Stomach smooth muscle (tissue), 2 donors: ENCODE measurements around the gene ATP8B4.
"Not testable (repeated sequence)": the region's sequence is repeated elsewhere in the genome, so short reads cannot be mapped to it uniquely, and the experiment has no call there.

Experiments
- H3K27ac ChIP-seq: one replicate; pipeline ENCODE4 v1.7.0; 2013; ENCODE audit warnings: mild to moderate bottlenecking, low read length, inconsistent platforms
- H3K27me3 ChIP-seq, 2 donors: one replicate each; pipeline ENCODE4 v1.7.0; 2013; ENCODE audit warnings: low read length in 2 of 2; ENCODE audit not compliant: insufficient read depth in 2 of 2, control insufficient read depth in 1 of 2
- H3K36me3 ChIP-seq, 2 donors: one replicate each; pipeline ENCODE4 v1.7.0; 2013; ENCODE audit warnings: low read length in 2 of 2; ENCODE audit not compliant: control insufficient read depth in 2 of 2, insufficient read depth in 2 of 2
- H3K4me1 ChIP-seq: one replicate; pipeline ENCODE4 v1.7.0; 2013; ENCODE audit warnings: low read length; ENCODE audit not compliant: control insufficient read depth, insufficient read depth
- H3K4me3 ChIP-seq, 2 donors: one replicate each; pipeline ENCODE4 v1.7.0; 2013; ENCODE audit warnings: low read length in 2 of 2
- H3K9ac ChIP-seq, 2 donors: one replicate each; pipeline ENCODE4 v1.7.0; 2013; ENCODE audit warnings: low read length in 2 of 2, mild to moderate bottlenecking in 1 of 2
- H3K9me3 ChIP-seq, 2 donors: one replicate each; pipeline ENCODE4 v1.7.0; 2013; ENCODE audit warnings: low read length in 2 of 2; ENCODE audit not compliant: control insufficient read depth in 2 of 2
- donor health status: healthy.
- donor health status: Pancreatic carcinoma.

ATP8B4 gene

DNA sequence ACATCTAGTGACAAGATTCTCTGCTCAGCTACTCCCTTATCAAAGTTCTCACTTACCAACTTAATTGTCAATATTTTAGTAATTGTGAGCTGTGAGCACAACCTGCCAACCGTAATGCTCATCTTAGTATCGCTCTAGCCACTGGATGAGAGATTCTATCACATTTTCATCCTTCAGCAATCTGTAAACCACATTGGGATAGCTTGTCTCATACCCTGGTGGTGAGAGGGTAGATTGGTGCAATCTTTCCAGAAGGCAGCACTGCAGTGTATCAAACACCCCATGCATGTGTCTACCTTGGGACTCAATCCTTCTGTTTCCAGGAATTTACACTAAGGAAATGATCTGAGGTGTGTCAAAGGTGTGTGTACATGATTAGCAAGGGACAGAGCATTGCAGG is 18.9 kb upstream of the ATP8B4 start:
- no peaks in the 10 kb centered on the region for H3K9me3 ChIP-seq
- H3K4me3 ChIP-seq: no peak overlapping the region
- H3K27ac ChIP-seq: no peak overlapping the region
- H3K27me3 ChIP-seq: no peaks in the 10 kb centered on the region
- peaks cover 4% of the 10 kb centered on the region for H3K4me1 ChIP-seq
- no peaks in the 10 kb centered on the region for H3K36me3 ChIP-seq
- H3K9ac ChIP-seq: no peak overlapping the region

DNA sequence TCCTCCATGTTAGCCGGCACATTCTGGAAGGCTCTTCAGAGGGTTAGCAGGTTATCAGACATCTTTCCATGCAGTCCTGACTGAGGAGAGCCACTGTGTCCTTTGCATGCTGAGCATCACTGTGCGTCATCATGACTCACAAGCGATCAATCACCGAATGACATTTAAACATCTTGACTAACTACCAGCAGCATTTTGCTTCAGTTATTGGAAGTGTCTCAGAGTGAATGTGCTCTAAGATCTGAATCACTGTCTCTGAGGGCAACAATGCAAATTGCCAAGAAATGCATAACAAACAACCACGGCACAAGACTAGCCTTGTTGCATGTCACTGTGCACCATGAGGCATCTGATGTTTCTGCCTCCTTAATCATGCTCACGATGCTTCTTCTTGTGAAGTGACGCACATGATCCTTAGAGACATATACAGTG is 18.3 kb upstream of the ATP8B4 start:
- no peak overlapping the region for H3K27ac ChIP-seq
- H3K36me3 ChIP-seq: no peaks in the 10 kb centered on the region
- peaks cover 4% of the 10 kb centered on the region for H3K4me1 ChIP-seq
- no peaks in the 10 kb centered on the region for H3K9me3 ChIP-seq
- no peaks in the 10 kb centered on the region for H3K27me3 ChIP-seq
- H3K4me3 ChIP-seq: no peak overlapping the region
- no peak overlapping the region for H3K9ac ChIP-seq

DNA sequence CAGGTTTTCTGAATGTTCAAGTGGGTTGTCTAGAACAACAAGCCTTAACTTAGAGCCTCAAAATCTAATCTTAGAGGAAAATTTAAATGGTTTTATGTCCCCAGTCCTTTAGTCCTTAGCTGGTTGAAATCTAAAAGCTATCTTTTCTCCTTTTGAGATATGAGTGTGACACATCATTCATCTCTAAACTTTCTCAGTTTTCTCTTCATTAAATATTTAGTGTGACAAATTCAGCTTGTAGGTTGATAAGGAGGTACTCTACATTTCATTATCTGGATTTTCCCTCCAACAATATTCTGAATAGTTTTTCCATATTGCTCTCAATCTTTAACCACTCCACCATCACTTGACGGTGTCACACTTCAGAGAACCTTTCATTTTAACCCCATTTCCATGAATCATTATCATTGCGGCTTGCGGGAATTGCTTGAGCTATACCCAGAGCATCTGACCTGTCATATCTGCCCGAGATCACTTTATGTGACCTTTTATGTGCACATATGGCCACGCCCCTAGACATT is 16.1 kb upstream of the ATP8B4 start:
- Histone ChIP-seq H3K4me3 (no peak overlapping the region), H3K27ac (peak overlapping the region; percentile 53), H3K36me3 (no peaks in the 10 kb centered on the region), H3K27me3 (no peaks in the 10 kb centered on the region), H3K9ac (peak overlapping the region in 1 of 2 donors; percentile 6), H3K9me3 (no peaks in the 10 kb centered on the region), H3K4me1 (peaks cover 4% of the 10 kb centered on the region)

DNA sequence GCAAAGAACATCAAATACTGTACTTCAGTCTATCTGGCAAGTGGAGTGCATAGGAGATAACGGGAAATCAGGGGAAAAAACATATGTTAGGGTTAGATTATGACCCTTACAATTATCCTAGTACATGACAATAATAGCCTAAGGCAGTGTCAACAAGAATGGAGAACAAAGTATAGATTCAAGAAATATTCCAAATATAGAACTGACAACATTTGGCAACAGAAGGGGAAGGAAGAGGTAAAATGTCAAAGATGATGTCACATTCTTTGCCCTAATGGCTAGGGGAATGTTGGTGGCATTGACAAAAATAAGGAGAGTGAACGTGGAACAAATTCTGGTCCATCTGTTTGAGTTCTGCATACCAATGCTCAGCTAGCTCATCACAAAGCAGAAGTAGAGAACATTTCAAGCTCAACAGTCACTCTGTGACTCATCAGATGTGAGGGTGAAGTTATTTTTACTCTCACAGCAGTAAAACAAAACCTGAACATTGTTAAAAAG is 15.5 kb upstream of the ATP8B4 start:
- H3K36me3 ChIP-seq: no peaks in the 10 kb centered on the region
- H3K27me3 ChIP-seq: no peaks in the 10 kb centered on the region
- H3K4me3 ChIP-seq: no peak overlapping the region
- no peak overlapping the region for H3K9ac ChIP-seq
- H3K27ac ChIP-seq: peak overlapping the region; percentile 53
- H3K4me1 ChIP-seq: peaks cover 4% of the 10 kb centered on the region
- H3K9me3 ChIP-seq: no peaks in the 10 kb centered on the region

DNA sequence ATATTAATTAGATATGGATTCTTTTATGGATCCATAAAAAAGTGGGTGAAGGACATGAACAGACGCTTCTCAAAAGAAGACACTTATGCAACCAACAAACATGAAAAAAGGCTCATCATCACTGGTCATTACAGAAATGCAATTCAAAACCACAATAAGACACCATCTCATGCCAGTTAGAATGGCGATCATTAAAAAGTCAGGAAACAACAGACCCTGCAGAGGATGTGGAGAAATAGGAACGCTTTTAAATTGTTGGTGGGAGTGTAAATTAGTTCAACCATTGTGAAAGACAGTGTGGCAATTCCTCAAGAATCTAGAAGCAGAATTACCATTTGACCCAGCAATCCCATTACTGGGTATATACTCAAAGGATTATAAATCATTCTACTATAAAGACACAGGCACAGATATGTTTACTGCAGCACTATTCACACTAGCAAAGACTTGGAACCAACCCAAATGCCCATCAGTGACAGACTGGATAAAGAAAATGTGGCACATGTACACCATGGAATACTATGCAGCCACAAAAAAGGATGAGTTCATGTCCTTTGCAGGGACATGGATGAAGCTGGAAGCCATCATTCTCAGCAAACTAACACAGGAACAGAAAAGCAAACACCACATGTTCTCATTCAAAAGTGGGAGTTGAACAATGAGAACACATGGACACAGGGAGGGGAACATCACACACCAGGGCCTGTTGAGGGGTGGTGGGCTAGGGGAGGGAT is 13.4 kb upstream of the ATP8B4 start:
- not testable (repeated sequence) for H3K27ac ChIP-seq, H3K9ac ChIP-seq, H3K4me3 ChIP-seq, H3K27me3 ChIP-seq, H3K9me3 ChIP-seq, H3K36me3 ChIP-seq, H3K4me1 ChIP-seq

DNA sequence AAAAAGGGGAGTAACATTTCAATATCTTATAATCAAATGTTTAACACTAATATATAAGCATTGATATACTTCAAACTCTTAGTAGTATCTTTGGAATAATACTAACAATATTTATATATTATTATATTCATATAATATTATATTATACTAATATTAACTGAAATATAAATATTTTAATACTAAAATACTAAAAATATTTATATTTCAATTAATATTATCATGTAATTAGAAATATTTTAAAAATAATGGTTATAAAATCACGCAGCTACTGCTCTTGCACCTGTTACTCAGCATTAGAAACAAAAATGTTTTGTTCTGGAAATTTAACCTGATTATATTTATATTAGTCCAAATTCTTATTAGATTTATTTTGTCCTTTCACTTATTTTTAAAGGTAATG is 12.6 kb upstream of the ATP8B4 start:
- Histone ChIP-seq H3K36me3 (no peaks in the 10 kb centered on the region), H3K4me1 (peaks cover 4% of the 10 kb centered on the region), H3K9ac (no peak overlapping the region), H3K9me3 (no peaks in the 10 kb centered on the region), H3K27ac (no peak overlapping the region), H3K27me3 (no peaks in the 10 kb centered on the region), H3K4me3 (no peak overlapping the region)

DNA sequence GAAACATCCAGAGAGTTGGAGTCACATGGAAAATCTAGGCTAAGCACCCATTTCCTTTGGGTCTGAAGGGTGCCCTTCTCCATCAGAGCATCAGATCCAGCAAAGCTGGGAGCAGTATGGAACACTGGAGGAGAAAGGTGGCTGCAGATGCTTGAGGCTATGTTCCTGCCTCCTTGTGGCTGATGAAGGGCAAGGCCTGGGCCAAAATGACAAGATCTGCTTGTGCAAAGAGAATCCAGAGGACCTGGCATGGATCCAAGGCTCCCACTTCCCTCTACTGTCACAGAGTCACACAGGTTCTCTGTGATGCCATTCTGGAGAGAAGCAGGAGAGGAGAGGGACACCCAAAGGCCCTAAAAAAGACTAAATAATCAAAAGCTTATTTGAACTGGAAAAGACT is 9.2 kb upstream of the ATP8B4 start:
- Histone ChIP-seq H3K9me3 (peaks cover 0 to 5% of the 10 kb centered on the region in 2 donors), H3K9ac (no peak overlapping the region), H3K36me3 (no peaks in the 10 kb centered on the region), H3K27me3 (no peaks in the 10 kb centered on the region), H3K27ac (no peak overlapping the region), H3K4me1 (no peaks in the 10 kb centered on the region), H3K4me3 (no peak overlapping the region)

DNA sequence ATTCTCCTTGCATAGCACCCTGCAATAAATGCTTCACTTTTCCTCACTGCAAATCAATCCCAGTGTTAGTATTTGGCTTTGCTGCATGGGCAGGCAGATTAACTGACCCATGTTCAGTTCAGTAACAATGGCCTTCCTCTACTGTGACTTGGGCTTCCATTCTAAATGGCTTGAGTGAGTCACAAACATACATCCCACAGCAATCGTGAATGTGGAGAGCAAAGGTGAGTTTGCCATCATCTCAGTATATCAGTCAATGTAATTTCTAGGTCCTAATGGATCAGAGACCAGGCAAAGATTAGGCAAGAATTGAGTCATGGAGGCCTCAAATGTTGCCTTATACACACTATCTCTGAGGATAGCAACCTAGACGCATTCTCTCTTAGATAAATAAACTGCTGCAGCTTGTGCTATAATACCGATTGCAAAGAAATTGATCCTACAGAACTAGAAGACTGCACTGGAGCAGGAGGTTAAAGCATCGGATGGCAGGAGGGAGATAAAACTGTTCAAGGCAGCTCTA is 8.3 kb upstream of the ATP8B4 start:
- Histone ChIP-seq H3K27ac (no peak overlapping the region), H3K9ac (no peak overlapping the region), H3K4me1 (no peaks in the 10 kb centered on the region)

DNA sequence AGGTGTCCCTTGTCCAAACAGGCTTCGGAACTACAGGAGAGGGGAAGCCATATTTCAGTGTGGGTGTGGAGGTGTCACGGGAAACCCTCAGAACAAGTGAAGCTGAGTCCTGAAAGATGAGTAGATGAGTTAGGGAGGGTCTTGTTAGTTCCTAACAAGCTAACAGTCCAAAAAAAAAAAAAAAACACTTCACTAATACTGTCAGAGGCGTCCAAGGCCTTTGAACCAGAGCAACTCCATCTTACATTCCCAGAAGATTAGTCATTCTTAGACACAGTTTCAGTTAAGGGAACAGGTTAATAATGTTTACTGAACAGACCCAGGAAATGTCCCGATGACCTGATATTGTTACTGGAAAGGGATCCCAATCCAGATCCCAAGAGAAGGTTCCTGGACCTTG is 7.0 kb upstream of the ATP8B4 start:
- Histone ChIP-seq H3K9ac (no peak overlapping the region), H3K4me1 (no peaks in the 10 kb centered on the region), H3K4me3 (no peak overlapping the region), H3K36me3 (no peaks in the 10 kb centered on the region), H3K9me3 (peaks cover 0 to 5% of the 10 kb centered on the region in 2 donors), H3K27me3 (no peaks in the 10 kb centered on the region), H3K27ac (no peak overlapping the region)

More for the DNA sequence above, 8.3 kb upstream of the ATP8B4 start:
- Histone ChIP-seq H3K4me3 (no peak overlapping the region), H3K9me3 (peaks cover 0 to 5% of the 10 kb centered on the region in 2 donors), H3K27me3 (no peaks in the 10 kb centered on the region), H3K36me3 (no peaks in the 10 kb centered on the region)

DNA sequence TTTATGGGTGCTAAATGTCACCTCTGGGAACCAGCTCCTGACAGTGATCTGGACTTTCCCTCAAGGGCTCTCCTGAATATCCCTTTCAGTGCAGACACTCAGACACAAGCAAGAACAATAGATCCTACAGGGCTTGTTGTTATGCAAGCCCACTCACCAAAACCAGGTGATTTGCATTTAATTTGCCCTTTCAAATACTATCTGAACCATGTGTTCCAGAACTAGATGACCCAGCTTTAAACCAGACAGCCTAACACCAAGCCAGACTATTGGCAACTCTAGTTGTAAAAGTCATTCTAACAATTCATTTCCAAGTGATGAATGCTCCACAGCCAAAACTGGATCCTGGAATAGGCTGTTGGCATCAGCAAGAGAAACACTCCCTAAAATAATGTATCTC is 5.6 kb upstream of the ATP8B4 start:
- Histone ChIP-seq H3K4me1 (no peaks in the 10 kb centered on the region), H3K27ac (no peak overlapping the region)

More for the DNA sequence above, 5.6 kb upstream of the ATP8B4 start:
- H3K9me3 ChIP-seq: peaks cover 0 to 5% of the 10 kb centered on the region in 2 donors
- no peak overlapping the region for H3K4me3 ChIP-seq
- H3K27me3 ChIP-seq: no peaks in the 10 kb centered on the region
- H3K9ac ChIP-seq: no peak overlapping the region
- no peaks in the 10 kb centered on the region for H3K36me3 ChIP-seq
